CD4-positive, alpha-beta T cell treated with Interferon gamma for 1 hour (primary cell): ENCODE measurements around the gene KRT77.

ENCODE experiments used
- DNase-seq: peaks from one replicate; pipeline ENCODE4 v3.0.0-alpha.2; 2020

Gene KRT77

DNA sequence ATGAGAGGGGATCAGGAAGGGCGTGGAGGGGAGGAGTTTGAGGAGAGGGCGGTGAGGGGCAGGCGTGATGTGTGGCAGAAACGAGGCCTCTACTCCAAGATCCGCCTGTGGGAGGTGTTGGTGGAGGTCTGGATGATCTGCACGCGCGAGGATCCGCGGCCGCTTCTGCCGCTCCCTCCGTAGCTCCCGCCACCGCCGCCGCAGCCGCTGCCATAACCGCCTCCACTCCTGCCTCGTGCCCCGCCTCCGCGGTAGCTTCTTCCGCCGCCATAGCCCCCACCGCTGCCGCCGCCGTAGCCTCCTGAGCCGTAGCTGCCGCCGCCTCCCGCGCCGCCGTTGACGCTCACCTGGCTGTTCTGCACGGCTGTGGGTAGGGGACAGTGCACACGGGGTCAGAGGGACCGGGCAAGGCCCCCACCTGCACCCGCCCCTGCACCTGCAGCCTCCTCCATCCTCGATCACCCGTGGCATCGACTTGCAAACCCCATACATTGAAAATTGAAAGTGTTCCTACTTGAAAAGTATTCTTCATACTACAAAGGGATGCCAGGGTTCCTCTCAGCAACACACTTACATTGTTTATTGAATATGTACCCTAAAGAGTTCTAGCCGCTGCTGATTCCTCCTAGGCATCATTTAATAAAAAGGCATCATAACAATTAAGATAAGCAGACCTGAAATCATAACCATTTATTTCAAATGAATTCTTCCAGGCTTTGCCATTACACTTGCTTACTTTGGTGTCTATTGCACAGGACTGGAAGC is 12.1 kb downstream of the KRT77 start:
- DNase-seq, result peak; percentile 34

GRCh38 chr12:52690351-52691075 is 12.8 kb downstream of the KRT77 start:
- DNase-seq, result no peak

- DNase-seq, result no peak
Measured at GRCh38 chr12:52689936-52690335, 13.4 kb downstream of the KRT77 start.

- DNase-seq, result no peak
Measured at GRCh38 chr12:52689239-52689638, 14.1 kb downstream of the KRT77 start.

GRCh38 chr12:52688481-52688880 is 14.8 kb downstream of the KRT77 start:
- no peak for DNase-seq

- no peak for DNase-seq
Measured at GRCh38 chr12:52687497-52688385, 15.6 kb downstream of the KRT77 start.

DNA sequence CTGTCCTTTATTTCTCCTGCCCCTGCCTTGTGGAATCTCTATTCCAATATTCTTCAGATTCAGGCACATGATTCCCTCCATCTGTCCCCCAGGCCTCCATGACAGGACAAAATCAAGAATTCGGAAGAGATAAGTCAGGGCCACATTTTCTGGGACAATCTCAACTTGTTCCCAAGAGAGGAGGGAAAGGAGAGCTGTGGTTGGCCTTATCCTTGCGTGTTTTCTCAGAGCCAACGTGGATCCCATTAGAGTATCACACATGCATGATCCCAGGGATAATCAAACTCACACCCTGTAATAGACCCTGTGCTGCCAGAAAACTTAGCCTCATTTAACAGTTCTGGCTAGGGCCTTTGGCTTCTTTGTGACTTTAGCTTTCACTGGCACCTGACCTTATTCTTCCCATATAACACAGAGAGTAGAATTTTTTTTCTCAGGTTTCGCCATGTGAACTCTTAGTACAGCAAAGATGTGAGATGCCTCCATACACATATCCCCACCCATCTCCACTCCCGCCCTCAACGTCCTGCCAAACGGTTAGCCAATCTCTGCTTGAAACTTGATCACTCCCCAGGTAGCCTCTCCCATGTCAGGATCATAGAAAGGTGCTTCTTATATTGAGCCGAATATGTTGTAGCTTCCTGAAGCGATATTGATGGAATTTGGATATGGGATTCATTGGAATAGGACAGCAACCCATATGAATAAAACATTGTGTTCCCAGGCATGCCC is 16.4 kb downstream of the KRT77 start:
- DNase-seq, result no peak

GRCh38 chr12:52686063-52686462 is 17.3 kb downstream of the KRT77 start:
- no peak for DNase-seq

DNA sequence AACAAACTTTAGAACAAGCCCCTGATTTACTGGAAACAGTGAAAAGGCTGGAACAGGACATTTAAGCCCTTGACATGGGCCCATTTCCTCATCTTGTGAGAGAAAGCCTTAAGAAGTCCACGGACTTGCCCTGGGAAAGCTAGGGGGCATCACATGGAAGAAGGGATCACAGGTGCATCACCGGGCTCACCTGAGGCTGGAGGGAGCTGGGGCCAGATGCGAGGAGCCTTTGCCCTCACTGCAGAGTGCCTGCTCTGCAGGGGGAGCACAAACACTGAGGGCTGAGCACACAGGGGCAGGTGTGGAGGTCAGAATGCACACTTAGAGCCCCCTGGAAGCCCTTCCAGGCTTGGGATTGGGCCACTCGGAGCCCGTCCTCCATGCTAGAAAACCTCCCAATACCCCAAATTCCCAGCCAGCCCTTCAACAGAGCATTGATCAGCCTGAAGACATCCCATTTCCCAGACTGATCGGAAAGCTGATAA is 17.9 kb downstream of the KRT77 start:
- no peak for DNase-seq

DNA sequence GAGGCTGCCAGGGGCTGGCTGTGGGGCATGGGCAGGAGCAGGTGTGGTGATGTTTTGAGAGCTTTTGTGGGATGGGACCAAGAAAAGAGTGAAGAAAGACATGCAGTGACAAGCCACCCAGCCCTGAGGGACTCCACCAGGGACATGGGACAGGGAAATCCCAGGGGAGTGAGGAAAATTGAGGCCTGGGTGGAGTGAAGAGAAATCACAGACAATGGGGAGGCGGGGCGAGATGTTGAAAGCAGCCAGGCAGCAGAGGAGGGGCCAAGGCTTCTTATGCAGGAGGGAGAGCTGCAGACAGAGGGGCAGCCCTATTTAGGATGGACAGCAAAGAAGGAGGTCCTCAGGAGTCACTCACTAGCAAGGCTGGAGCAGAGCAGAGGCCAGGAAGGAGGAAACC is 18.9 kb downstream of the KRT77 start:
- no peak for DNase-seq

DNA sequence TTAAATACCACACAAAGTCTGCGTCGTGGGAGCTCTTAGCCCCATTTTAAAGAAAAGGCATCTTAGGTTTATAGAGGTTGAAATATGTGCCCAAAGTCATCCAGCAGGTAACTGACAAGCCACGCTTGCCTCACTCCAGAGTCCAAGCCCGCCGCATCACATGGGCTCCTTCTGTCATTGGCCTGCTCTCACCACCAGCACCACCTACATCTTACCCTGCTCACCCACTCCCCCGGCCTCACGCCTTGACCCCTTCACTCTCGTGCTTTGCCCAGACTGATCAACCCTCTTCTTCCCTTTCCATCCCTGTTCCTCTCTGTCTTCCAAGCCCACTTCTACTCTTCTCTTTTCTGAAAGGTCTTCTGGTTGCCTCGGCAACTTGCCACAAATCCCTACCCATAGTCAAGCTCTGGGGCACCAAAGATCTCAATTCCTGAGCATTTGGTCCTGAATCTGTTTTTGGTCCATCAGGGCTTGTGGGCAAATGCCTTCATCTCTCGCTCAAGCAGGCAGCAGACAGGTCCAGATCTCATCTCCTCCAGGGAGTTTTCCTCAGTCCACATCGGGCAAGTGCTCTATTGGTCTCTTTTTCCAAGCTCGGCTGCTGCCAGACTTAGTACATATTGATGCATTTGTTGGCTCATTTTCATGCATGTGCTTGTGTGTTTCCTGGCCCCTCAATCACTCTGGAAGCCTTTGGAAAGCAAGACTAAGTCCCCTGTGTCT is 19.6 kb downstream of the KRT77 start:
- no peak for DNase-seq

DNA sequence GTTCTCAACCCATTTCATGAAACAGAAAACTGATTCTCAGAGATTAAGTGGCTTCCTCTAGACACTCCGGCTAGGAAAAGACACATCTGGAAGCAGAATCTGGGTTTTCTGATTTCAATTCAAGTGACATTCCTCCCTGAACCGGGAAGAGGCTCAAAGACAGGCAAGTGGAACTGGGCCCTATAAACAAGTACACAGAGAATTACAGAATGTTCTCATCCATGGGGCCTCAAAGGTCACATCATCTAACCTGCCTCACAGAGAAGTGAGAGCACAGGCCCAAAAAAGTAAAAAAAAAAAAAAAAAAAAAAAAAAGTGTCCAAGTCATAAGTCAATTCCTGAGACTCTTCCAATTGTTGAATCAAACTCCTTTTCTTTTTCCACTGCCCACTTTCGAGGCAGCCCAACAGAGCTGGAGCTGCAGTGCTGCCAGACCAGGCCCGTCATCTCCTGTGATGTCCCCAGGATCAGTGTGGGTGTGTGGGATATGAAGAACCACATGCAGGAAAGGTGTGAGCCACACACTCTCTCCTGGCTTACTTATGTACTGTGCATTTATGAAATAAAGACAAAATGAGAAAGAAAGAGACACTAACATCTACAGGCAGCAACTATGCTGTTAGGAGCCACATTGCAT is 20.3 kb downstream of the KRT77 start:
- DNase-seq, result no peak

DNA sequence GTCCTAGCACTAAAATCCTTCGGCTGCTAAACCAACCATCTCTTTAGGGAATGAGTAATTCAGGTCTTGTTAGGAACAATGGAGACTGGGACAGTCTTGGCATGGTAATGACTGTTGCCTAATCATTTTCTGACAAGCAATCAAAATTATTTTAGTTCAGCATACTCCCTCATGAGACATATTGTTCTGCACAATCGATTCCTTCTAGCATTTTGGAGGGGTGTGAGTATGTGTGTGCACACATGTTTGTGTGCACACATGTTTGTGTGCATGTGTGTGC is 21.0 kb downstream of the KRT77 start:
- no peak for DNase-seq

- peak; percentile 29 for DNase-seq
Measured at GRCh38 chr12:52681526-52682380, 21.6 kb downstream of the KRT77 start.

DNA sequence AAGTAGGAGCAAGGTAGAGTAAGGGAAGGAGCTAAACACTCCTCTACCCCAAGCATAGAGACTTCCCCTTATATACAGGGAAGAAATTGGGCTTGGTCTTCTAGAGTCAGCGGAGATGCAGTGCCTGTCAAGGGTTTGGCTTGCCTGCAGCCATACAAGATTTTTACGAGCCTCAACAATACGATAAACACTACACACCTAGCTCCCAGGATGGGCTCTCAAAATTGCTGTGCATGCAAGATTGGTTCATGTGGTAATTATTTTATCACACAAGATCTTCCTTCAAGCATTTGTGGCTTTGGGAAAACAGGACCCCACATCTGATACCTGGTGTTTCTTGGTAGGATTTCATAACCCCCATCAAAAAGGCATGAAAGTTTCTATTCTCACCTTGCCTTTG is 23.0 kb downstream of the KRT77 start, which contains the start of gene KRT1:
Gene KRT1 (minus strand): TSS at position 45 of the 400 bp plus-strand sequence. CDS start 59 bp downstream, outside the sequence.
- DNase-seq, result no peak

DNA sequence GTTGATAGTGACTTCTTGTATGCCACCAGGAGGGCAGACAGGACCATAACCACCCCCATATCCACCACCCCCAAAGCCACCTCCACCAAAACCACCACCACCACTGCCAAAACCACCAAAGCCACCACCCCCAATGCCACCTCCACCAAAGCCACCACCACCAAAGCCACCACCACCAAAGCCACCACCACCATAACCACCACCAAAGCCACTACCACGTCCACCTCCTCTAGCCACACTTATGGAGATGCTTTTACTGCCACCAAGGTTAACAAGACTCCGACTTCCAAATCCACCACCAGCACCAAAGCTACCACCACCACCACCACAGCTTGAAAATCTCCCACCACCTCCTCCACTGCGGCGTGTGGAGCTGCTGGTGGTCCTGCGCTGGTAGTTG is 23.4 kb downstream of the KRT77 start:
- DNase-seq, result no peak

- DNase-seq, result no peak
Measured at GRCh38 chr12:52677671-52678070, 25.7 kb downstream of the KRT77 start.

DNA sequence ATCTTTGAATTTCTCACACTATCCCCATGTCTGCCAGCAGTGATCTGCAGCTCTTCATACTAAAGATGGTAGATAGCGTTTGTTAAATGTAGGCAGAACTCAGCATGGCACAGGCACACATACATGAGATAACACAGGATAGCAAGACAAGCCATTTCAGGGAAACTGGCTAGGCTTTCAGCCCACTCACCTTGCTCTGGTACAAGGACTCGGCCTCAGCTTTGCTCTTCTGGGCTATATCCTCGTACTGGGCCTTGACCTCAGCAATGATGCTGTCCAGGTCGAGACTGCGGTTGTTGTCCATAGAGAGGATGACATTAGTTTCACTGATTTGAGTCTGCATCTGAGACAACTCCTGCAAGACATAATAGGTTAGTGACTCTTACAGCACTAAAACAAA is 26.2 kb downstream of the KRT77 start:
- no peak for DNase-seq

GRCh38 chr12:52676163-52676562 is 27.2 kb downstream of the KRT77 start:
- no peak for DNase-seq

GRCh38 chr12:52675301-52675701 is 28.0 kb downstream of the KRT77 start:
- DNase-seq, result no peak

DNA sequence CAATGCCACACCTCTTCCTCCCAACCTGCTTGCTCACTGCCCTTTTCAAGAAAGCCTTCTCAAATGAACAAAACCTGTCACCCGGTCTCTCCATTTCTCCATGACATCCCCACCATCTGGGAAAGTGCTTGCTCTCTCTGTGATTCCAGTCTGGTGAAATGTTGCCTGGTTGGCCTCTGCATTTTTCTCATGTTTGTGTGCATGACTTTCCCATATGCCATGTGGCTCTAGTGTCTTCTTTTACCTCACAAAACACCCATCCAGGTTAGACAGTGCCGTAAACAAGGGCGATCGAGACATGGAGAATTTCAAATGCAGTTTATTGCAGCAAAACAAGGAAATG is 28.9 kb downstream of the KRT77 start:
- DNase-seq, result no peak
